HEK293T (cell line): ENCODE data around the gene P2RY13.

Experiments used
- ARNT ChIP-seq: fragments of 450-650 bp; IDR thresholded peaks from 2 replicates; pipeline ENCODE4 v1.6.1; 2017; ENCODE audit warnings: mild to moderate bottlenecking
- BHLHE40 ChIP-seq: fragments of 450-650 bp; IDR thresholded peaks from 2 replicates; pipeline ENCODE4 v1.6.1; 2016; ENCODE audit warnings: mild to moderate bottlenecking, moderate library complexity, borderline replicate concordance
- FOXA1 ChIP-seq: fragments of 450-650 bp; IDR thresholded peaks from 2 replicates; pipeline ENCODE4 v1.6.1; 2016; ENCODE audit warnings: mild to moderate bottlenecking
- SP1 ChIP-seq: fragments of 450-650 bp; IDR thresholded peaks from 2 replicates; pipeline ENCODE4 v1.6.1; 2017
- ZNF384 ChIP-seq: fragments of 450-650 bp; IDR thresholded peaks from 2 replicates; pipeline ENCODE4 v1.6.1; 2016

DNA sequence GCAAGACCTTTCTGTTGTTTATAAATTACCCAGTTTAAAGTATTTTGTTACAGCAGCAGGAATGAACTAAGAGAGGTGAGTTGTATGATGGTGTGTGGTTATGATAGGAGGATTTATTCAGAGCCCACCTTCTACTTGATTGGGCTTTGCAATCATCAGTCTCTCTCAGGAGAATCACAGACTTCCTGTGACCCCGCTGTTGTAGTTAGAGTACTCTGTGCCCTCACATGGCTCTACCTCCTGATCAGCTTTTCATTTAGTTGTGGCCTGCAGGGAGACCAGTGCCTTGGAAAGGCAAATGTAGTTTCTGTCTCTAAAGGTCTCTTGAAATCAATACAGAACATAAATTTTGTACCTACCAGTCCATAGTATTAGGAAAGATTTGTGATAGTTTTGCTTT lies 43.4 kb downstream of the P2RY13 start:
- no peak for TF ChIP-seq SP1
- TF ChIP-seq FOXA1: no peak
- TF ChIP-seq ZNF384: no peak
- no peak for TF ChIP-seq ARNT
- no peak for TF ChIP-seq BHLHE40
